SKM-1 treated with dmso at 0.1 percent for 144 hours (cell line): ENCODE data around the gene OR8B2.
"Not testable (repeated sequence)": the region's sequence is repeated elsewhere in the genome, so short reads cannot be mapped to it uniquely, and the experiment has no call there.

Experiments used
- DNase-seq: peaks from one replicate; lab custom pipeline; 2025; ENCODE audit not compliant: unreplicated experiment; lab: John Stamatoyannopoulos, UW

The OR8B2 gene, protein sequence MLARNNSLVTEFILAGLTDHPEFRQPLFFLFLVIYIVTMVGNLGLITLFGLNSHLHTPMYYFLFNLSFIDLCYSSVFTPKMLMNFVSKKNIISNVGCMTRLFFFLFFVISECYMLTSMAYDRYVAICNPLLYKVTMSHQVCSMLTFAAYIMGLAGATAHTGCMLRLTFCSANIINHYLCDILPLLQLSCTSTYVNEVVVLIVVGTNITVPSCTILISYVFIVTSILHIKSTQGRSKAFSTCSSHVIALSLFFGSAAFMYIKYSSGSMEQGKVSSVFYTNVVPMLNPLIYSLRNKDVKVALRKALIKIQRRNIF

DNA sequence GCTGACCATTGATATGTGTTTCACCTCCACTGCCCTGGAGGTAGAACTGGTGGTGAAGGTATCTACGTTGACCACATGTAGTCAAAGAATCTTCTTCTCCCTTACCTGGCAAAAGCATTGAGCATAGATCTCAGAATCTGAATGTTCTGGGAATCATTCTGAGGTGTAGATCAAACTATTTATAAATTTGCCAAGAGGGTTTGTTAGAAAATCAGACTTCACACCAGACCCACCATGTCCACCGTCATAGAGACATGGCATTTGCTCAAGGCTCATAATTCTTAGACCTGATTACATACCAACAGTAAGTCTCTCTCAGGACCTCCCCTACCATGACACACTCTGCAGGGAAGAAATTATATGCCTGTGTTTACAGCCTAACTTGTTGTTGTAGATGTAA is at the start of gene OR8B2:
OR8B2 (minus strand) TSS at position 101 of the 400 bp plus-strand sequence. CDS start 1,156 bp downstream, outside the sequence.
- DNase-seq: no peak

DNA sequence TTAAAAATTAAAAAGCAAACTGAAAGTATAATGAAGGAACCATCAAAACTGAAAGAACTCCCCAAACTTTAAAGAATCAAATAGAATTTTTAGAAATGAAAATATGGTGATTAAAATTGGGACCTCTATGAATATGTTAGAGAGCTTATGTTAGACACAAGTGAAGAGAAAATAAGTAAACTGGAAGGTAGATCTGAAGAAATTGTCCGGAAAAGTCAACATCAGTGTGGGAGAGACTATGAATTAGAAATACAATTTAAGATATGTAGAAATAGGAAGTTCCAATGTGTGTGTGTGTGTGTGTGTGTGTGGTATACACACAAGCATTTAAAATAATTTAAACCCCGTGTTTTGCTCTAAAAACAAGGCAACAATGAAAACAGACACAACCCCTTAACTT is 45.3 kb upstream of the OR8B2 start:
- DNase-seq: no peak

DNA sequence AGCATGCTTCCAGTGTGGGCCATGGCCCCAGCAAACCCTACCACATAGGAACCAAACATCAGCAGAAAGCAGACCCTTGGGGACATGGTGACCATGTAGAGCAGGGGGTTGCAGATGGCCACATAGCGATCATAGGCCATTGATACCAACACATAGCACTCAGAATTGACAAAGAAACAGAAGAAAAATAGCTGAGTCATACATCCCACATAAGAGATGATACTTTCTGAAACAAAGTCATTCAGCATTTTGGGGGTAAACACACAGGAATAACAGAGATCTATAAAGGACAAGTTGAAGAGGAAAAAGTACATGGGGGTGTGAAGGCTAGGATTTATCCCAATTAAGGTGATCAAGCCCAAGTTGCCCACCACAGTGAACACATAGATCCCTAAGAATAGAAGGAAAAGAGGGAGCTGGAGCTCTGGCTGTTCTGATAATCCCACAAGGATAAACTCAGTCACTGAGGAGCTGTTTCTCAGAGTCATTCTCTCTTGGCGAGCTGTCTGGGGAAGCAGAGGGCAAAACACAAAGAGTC is 40.2 kb upstream of the OR8B2 start, which contains the start of gene OR8B4:
OR8B4 (minus strand) TSS at position 488 of the 538 bp plus-strand sequence; CDS start at position 488, 0 bp downstream.
- no peak for DNase-seq

DNA sequence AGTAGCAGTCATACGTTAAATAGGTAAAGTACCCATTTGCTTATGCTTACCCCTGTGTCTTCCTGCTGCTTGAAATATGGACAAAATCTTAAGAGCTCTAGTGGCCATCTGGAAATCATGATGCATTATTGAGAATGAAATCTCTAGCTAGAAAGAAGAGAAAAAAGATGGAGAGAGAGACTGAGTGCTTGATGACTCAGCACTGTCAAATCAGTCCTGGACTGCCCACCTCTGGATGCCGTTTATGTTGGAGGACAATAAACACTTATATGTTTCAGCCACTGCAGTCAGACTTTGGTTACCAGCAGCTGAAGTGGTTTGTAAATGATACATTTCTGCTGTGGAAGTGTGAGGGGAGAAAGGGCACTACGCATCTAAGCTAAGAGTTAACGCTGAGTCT is 36.7 kb upstream of the OR8B2 start:
- DNase-seq: no peak

- peak; percentile 20 for DNase-seq
These were observed 31.1 kb upstream of the OR8B2 start for GRCh38 chr11:124415356-124415923.

GRCh38 chr11:124409906-124410305 is 25.6 kb upstream of the OR8B2 start:
- DNase-seq: no peak

GRCh38 chr11:124405581-124405980 is 21.3 kb upstream of the OR8B2 start:
- DNase-seq: no peak

- not testable (repeated sequence) for DNase-seq
These were observed 18.9 kb upstream of the OR8B2 start for GRCh38 chr11:124403186-124403585.

DNA sequence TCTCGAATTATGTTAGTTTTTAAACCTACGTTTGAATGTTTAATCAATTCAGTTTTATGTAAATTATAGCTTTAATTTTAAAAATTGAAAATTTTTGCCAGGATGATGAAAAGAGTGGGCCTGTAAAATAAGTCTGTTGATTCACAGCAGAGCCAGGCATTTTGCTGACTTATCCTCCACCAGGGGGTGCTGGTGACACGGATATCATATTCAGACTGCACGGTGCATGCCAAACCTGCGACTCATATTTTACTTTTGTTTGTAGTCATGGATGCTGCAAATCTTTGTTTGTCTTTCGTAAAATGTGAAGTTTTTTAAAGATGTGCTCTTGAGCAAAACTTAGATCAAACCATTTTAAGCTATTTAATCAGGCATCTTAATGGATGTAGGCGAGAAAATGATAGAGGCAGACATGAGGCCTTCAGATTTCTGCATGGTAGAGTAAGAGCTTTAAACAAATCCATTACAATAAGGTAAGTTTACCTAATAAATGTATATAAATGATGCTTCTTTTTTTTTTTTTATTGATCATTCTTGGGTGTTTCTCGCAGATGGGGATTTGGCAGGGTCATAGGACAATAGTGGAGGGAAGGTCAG is 18.1 kb upstream of the OR8B2 start:
- DNase-seq: peak; percentile 35

GRCh38 chr11:124398924-124399323 is 14.6 kb upstream of the OR8B2 start, which contains the start of gene OR8B3:
TSS of gene OR8B3 (minus strand) at chr11:124399024. CDS start at chr11:124397351, 1,673 bp downstream.
- no peak for DNase-seq

DNA sequence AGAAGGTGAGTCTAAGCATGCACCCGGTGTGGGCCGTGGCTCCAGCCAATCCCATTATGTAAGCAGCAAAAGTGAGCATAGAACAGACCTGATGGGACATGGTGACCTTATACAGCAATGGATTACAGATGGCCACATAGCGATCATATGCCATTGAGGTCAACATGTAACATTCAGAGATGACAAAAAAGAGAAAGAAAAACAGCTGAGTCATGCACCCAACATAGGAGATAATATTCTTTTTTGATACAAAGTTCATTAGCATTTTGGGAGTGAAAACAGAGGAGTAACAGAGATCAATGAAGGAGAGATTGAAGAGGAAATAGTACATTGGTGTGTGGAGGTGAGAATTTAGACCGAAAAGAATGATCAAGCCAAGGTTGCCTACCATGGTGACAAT is 12.5 kb upstream of the OR8B2 start:
- not testable (repeated sequence) for DNase-seq

DNA sequence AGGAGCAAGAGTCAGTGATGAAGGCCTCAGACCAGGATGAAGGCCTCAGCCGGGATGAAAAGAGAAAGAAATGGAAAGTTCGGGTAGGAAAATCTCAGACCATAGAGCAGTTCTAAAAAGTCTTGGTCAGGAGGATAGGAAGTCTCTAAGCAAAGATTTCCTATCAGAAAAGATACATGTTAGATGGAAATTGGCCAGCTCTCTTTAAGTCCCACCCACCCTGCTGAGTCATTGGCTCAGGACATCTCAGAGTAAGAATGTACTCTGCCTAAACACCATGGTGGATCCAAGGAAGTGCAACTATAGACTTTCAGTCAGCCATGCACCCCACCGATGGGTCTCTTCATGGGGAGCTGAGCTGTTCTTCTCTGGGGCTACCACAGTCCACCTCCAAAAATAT is 10.1 kb upstream of the OR8B2 start:
- no peak for DNase-seq

DNA sequence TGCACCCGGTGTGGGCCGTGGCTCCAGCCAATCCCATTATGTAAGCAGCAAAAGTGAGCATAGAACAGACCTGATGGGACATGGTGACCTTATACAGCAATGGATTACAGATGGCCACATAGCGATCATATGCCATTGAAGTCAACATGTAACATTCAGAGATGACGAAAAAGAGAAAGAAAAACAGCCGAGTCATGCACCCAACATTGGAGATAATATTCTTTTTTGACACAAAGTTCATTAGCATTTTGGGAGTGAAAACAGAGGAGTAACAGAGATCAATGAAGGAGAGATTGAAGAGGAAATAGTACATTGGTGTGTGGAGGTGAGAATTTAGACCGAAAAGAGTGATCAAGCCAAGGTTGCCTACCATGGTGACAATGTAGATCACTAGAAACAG is 1.4 kb downstream of the OR8B2 start:
- not testable (repeated sequence) for DNase-seq

- no peak for DNase-seq
These were observed 3.7 kb downstream of the OR8B2 start for GRCh38 chr11:124380585-124380984.

DNA sequence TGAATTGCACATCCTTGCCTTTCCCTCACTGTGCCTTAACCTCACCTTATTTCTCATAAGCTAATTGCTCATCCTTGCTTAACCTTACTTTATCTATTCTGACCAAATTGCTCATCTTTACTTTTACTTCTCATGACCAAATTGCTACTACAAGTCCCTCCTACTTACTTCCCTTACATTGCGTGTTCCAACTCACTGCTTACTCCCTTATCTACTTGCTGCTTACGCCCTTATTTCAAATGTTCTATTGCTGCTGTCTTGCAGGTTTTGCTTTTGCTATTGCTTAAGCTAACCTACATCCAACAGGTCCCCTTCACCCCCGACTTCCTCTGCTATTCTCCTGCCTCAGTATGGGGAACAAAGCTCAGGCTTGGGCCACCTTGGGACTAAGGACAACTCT is 8.0 kb downstream of the OR8B2 start:
- DNase-seq: no peak

GRCh38 chr11:124359566-124359965 is 24.7 kb downstream of the OR8B2 start:
- DNase-seq: no peak

- DNase-seq: peak; percentile 18
These were observed 37.9 kb downstream of the OR8B2 start for GRCh38 chr11:124346311-124346955.

GRCh38 chr11:124344346-124344745 is 40.0 kb downstream of the OR8B2 start:
- DNase-seq: no peak

DNA sequence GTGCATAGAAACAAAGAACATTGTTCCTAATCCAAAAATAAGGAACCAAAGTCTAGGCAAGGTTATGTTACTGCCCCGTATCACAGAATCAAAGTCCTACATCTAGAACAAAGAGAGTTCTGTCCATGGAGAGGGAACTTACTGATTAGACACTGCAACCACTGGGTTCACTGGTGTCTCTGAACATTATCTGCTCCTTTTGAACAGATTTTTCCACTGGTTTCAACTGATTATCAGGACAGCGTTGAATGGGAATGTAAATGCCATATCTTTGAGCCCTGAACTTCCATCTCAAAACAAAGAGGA is 44.2 kb downstream of the OR8B2 start:
- DNase-seq: no peak

DNA sequence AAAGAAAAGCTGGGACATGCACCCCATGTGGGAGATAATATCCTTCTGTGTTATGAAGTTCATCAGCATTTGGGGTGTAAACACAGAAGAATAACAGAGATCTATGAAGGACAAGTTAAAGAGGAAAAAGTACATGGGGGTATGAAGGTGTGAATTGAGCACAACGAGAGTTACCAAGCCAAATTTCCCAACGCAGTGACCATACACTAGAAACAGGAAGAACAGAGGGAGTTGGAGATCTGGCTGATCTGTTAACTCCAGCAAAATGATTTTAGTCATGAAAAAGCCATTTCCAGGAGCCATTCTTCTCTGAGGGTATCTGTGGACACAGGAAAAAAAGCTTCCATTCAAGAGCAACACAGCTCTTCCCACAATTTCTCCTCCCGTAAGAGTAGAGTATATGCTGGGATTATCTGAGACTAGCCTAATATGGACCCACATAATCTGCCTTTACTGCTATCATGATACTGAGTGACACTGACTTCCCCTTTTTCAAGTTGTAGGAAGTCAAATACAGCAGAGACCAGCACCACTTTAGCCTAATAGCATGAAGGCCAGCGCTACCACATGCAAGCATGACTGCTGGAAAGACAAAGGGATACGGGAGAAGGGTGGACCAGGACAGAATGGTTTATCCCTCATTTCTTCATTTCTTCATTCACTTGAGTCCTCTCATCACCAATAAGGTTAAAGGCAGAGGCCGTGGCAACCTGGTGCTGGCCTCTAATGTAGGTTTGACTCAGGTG is 44.7 kb downstream of the OR8B2 start:
- peak; percentile 33 for DNase-seq
